Measurements from ENCODE around the gene CENPV.

CENPV gene

DNA sequence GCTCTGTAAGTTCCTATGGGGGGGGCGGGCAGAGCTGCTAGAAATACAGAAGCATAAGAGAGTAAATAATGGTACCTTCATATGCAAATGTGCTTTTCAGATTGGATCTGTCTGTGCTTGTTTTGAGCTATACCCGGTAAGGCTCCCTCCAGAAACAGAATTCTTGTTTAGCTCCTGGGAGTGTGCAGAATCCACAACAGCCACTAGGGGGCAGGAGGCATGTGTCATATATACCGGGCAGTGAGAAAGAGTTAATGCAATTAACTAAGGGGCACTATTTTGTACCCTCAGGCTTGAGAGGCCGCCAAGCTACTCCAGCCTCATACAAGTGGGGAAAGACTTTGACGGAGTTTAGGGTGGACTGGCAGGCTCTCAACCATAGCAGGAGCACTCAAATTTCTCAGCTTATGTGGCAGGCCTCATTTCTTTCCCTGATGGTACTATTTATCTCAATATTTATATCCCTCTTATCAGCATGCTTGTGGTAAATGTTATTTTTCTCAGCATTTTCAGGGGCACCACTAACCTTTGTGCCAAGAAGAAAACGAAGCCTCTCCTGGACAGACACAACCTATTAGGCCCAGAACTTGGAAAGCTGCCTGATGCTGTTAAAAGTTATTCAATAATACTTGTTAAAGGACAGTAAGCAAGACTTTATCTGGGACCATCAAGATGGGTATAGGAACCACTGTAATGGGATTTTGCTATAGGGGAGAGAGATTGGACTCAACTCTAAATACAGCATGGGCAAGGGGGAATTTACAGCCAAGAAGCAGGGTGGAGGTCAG, 10.7 kb upstream of the CENPV start:
- DNase-seq, result peak in 42 of 51 donors; percentile 11 to 84 (median 56)

DNA sequence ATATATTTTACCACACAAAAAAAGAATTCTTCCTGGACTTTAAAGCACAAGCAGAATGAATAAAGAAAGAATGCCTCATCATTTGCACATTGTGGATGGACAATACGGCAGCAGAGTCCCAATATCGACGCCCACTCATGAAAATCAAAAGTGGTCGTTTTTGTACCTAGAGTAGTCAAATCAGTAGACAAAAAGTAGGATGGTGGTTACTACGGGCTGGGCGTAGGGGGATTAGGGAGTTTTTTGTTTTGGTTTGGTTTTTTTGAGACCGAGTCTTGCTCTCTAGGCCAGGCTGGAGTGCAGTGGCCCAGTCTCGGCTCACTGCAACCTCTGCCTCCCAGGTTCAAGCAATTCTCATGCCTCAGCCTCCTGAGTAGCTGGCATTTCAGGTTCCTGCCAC, 8.6 kb upstream of the CENPV start:
- DNase-seq, result no peak

DNA sequence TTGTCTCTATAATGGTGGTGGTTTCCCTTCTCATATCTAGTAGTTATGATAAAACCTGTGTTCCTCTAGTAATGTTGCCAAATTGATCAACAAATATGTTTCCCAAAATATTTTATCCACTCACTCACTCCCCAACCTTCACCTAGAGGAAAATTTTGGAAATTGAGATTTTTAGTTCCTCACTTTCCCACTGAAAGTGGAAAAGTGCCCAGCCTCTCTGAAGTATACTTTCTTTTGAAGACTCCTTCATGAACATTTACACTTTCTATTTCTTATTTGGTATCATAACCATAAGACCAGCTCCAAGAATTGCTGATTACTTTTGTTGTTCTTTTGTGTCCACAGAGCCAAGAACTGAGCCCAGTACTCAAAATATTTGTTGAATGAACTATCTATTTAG, 5.1 kb upstream of the CENPV start:
- no peak for DNase-seq

GRCh38 chr17:16354585-16354984, 1.3 kb upstream of the CENPV start:
- DNase-seq, result no peak

- peak in 20 of 51 donors; percentile 20 to 77 (median 36) for DNase-seq
Observed at GRCh38 chr17:16352667-16353316, 477 bp downstream of the CENPV start.

GRCh38 chr17:16352303-16352666, 984 bp downstream of the CENPV start:
- DNase-seq, result peak in 24 of 51 donors; percentile 5 to 77 (median 26)

DNA sequence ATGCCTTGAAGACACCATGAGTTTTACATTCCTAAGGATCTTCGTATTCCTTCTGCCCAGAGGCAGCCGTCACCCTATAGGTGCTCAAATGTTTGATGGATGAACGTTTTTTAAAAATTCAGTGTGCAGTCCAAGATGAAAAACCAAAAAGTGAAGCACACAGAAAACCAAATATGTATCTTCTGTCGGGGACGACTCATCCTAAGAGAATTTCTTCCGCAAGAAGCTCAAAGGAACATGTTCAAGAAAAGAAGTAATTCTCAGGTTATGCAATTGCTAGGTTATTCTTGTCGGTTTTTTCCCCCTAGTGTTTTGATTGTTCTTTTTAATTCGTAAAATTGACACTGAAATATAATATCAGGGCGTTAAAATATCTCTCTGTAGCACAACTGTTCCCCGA, 1.4 kb downstream of the CENPV start:
- no peak for DNase-seq

DNA sequence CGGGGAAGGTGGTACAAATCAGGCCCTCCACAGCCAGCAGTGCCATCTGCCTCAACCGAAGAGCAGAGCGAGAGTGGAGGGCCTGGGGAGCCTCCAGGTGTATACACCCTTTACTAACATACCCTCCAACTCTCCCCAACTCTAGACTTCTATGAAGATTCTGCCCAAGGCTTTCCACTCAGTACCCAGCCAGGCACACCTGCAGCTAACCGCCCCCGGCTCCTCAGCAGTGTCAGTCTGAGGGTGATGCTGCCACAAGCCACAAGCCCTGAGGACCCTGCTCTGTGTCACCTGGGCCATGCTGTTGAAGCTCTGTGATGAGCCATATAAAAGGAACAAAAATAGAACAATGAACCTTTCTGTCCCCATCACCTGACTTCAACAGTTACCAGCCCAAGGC, 3.8 kb downstream of the CENPV start:
- DNase-seq, result no peak

GRCh38 chr17:16348586-16348985, 4.7 kb downstream of the CENPV start:
- DNase-seq, result no peak

- no peak for DNase-seq
Observed at GRCh38 chr17:16346721-16347271, 6.5 kb downstream of the CENPV start.

DNA sequence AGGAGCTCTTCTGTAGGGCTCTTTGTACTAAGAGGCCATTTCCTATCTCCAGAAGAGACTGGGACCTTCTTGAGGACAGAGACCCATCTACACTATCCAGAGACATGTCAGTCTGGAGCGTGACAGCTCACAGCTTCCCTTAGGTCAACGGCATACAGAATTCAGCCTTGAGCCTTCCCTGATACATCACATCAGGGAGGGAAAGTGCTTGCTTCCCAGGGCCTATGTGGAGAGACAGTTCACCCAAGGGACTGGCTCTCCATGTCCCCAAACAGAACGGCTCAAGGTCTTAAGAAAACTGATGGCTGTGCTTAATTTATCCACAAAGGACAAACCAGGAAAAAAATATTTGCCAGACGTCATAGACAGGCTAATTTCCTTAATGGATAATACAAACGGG, 7.7 kb downstream of the CENPV start:
- DNase-seq, result no peak

- no peak for DNase-seq
Observed at GRCh38 chr17:16343569-16343968, 9.7 kb downstream of the CENPV start.

GRCh38 chr17:16342979-16343378, 10.3 kb downstream of the CENPV start:
- DNase-seq, result peak in 1 of 51 donors; percentile 41

- DNase-seq, result no peak
Observed at GRCh38 chr17:16339959-16340358, 13.3 kb downstream of the CENPV start.

GRCh38 chr17:16339402-16339801, 13.9 kb downstream of the CENPV start:
- no peak for DNase-seq

DNA sequence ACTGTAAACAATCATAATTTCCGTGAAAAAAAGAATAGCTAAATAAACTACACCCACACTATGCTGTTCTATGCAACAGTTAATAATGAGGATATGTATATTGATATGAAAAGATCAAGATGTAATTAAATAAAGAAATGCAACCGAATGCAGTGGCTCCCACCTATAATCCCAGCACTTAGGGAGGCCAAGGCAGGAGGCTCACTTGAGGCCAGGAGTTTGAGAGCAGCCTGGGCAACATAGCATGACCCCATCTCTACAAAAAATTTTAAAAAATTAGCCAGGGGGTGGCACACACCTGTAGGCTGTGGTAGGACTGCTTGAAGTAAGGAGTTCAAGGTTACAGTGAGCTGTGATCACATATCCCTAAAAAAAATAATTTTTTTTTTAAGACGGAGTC, 14.9 kb downstream of the CENPV start:
- DNase-seq, result no peak

GRCh38 chr17:16329519-16330271, 23.6 kb downstream of the CENPV start:
- DNase-seq, result peak in 1 of 51 donors; percentile 8

DNA sequence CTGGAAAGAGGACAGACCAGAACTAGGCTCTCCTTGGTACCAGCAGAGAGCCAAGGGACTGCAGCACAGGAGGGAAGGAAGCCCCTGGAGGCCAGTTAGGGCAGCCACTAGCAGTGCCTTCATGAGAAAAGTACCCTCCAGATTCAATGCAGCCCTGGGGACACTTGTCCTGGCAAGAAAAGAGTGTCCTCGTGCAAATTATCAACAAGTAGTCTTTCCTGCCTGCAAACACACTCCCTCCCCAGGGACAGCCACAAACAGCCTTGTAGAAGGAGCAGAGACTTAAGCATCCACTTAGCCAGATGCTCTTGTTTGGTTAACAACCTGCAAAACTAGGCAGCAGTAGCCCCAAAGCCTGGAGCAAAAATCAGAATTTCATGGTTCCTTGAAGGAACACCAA, 24.3 kb downstream of the CENPV start:
- DNase-seq, result no peak

DNA sequence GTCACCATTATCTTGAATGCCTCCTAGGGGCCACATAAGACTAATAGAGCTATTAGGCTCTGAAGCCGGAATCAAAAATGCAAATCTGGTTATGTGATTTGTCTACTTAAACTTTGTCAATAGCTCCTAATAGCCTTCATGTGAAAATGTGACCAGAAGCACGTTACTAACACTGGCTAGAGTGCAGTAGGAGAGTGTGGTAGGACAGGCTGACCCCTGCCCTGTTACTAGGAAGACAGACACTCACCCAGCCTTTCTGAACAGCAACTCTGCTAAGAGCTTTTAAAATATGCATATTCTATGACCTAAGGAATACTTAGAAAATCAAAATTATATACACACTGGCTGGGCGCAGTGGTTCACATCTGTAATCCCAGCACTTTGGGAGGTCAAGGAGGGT, 26.3 kb downstream of the CENPV start:
- DNase-seq, result no peak

DNA sequence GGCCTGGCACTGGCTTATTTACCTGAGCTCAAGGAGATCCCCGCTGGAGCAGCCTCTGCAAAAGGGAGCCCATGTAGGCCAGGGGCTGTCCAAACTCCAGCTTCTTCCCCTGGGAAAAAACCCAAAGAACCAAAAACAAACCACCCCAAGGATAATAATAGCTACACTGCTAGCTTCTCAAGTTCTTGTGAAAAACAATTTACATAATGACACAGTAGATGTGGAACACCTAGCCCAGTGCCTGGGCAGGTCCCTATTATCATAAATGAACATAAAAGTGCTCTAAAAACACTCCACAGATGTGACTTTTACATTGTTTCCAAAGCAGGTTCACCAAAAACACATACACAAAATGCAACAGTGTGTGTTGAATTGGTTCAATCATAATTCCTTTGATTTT, 27.3 kb downstream of the CENPV start:
- DNase-seq, result no peak

- DNase-seq, result no peak
Observed at GRCh38 chr17:16322636-16323035, 30.6 kb downstream of the CENPV start.

DNA sequence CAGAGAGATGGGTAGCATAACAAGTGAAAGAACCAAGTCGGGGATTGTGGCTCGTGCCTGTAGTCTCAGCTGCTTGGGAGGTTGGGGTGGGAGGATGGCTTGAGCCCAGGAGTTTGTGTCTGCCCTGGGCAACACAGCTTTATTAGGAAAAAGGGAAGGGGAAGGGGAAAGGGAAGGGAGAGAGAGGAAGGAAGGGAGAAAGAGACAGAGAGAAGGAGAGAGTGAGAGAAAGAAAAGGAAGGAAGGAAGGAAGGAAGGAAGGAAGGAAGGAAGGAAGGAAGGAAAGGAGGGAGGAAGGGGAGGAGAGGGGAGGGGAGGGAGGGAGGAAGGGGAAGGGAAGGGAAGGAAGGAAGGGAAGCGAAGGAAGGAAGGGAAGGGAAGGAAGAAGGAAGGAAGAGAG, 33.3 kb downstream of the CENPV start:
- no peak for DNase-seq

Measured in hypothalamus (tissue), 51 donors.